SW480 (cell line): ENCODE measurements around the gene PIAS3.

Experiments used
- DNase-seq: peaks from one replicate; pipeline ENCODE4 v3.0.0-alpha.2; 2016; ENCODE audit warnings: low spot score

PIAS3 gene

GRCh38 chr1:145858901-145859490 is at the start of gene PIAS3:
PIAS3 (minus strand) TSS chr1:145859081; CDS start chr1:145858990, 91 bp downstream.
- peak; percentile 88 for DNase-seq

DNA sequence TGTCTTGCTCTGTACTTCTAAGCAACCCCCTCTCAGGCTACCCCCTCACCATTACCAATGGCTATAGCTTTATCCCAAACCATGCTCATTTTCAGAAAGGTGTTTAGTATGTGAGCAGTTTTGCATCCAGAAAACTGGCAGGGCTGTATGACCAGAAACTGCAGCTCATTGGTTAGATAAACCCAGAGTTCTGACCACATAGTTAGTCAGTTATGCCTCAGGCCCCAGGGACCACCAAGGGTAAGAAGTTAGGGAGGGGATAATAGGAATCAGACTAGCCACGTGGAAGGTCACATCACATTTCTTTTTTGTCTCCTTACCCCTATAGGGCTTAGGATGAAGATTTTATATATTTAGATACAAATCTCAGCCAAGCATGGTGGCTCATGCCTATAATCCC is 49.8 kb upstream of the PIAS3 start:
- DNase-seq = no peak

DNA sequence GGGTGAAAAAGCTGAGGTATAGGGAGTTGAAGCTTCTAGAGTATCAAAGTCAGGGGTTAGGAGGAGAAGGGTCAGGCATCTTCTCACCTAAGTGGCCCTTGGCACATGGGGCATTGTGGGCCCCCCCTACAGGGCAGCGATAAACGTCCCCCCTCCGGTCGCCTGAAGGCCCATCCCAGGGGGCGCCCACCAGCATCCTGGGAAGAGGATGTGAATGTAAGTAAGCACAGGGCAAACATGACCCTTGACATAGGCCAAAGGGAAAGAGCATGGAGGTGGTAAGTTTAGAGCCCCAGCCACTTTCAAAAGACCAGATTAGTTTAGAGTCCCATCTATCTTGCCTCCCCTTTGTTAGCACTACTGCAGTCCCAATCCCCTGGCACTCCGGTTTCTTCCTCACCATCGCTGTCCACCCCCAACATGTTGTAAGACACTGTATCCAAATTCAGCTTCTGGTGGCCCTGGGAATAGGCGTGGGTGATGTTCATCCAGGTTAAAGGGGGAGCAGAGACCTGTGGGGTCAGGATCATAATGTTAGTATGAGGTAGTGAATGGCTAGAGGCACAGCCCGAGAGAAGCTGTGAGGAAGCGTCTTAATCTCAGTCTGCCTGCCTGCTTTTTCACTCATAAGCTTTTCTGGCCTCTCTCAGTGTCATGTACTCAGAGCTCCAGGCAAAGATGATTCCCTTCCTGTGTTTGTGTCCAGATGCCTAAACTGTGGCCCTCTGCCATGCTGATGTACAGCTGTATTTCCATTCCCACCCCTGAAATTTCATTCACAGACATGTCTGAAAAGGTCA is 48.3 kb upstream of the PIAS3 start:
- DNase-seq = no peak

- DNase-seq = no peak
Observed at GRCh38 chr1:145901312-145902021, 42.6 kb upstream of the PIAS3 start.

GRCh38 chr1:145898756-145899155 is 39.9 kb upstream of the PIAS3 start:
- no peak for DNase-seq

DNA sequence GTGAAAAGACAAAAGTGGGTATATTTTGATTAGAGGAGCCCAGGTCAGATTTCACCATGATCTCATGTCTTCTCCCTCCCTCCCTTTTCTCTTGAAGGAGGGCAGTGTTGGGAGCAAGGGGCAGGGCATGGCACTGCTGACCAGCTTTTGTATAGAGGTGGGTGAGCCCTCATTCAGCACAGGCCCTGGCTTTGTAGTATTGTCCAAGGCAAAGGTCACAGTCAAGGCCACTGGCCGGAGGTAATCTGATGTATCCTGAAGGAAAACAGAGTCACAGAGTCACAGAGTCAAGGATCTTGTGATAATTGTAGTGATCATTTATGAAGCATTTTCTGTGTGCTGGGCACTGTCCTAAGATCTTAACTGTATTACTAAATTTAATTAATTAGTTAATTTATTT is 39.1 kb upstream of the PIAS3 start:
- DNase-seq = no peak

GRCh38 chr1:145895471-145895870 is 36.6 kb upstream of the PIAS3 start:
- no peak for DNase-seq

- DNase-seq = no peak
Observed at GRCh38 chr1:145893306-145894055, 34.6 kb upstream of the PIAS3 start.

GRCh38 chr1:145892486-145893087 is 33.7 kb upstream of the PIAS3 start:
- DNase-seq = no peak

- peak; percentile 97 for DNase-seq
Observed at GRCh38 chr1:145891587-145892485, 33.0 kb upstream of the PIAS3 start.

- no peak for DNase-seq
Observed at GRCh38 chr1:145891143-145891542, 32.3 kb upstream of the PIAS3 start.

DNA sequence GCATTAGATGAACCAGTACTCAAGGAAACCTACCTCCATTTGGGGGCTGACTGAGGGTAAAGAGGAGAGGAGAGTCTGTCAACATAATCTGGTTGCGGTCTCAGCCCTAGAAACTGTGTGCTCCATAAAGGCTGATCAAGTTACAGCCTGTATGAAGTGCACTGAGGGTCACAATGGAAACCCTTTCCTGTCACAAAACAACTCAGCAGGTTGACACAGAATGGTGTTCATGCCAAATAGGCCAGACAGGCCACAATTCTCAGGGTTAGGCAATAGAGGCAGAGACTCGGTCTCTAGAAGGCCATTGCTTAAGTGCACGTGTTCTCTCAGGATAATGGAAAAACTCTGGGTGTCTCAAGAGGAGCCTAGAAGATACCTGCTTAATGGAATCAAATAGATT is 30.8 kb upstream of the PIAS3 start:
- no peak for DNase-seq

DNA sequence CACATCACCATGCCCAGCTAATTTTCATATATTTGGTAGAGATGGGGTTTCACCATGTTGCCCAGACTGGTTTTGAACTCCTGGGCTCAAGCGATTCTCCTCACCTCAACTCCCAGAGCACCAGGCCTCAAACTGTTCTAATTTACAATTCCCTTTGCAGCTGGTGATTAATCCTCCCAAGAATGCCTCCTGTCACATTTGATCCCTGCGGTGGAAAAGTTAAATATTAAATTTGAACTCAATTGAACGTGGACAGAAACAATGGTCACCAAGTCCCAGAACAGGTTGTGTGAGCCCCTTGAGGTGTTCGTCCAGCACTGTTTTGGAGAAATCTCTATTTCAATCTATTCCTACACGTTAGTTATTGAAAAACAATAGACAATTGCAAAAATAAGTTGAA is 28.8 kb upstream of the PIAS3 start:
- DNase-seq = peak; percentile 32

DNA sequence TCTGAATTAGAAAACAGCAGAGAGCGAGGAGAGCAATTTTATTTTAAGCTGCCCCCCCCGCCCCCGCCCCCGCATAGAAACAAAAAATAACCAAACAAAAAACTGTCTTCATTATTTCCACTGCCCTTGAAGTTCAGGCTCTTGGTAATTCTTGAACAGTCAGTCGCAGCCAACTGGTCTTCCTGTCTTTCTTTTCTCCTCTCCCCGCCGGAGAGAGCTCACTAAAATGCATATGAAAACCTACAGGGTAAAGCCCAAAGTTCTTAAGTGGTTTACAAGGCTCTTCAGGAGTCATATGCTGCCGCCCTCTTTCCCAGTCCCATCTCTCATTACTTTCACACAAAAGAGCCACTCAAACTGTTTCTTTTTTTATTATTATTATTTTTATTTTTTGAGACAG is 27.9 kb upstream of the PIAS3 start:
- DNase-seq = no peak

DNA sequence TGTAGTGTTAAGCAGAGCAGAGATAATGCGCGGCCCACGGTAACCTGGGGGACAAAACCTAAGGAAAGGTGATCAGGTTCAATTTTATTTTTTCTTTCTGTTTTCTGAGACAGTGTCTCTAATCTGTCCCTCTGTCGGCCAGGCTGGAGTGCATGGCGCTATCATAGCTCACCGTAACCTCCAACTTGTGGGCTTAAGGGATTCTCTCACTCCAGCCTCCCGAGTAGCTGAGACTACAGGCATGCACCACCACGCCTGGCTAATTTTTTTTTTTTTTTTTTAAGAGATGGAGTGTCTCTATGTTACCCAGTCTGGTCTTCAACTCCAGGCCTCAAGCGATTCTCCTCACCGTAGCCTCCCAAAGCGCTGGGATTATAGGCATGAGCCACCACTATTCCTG is 27.5 kb upstream of the PIAS3 start:
- DNase-seq = no peak

DNA sequence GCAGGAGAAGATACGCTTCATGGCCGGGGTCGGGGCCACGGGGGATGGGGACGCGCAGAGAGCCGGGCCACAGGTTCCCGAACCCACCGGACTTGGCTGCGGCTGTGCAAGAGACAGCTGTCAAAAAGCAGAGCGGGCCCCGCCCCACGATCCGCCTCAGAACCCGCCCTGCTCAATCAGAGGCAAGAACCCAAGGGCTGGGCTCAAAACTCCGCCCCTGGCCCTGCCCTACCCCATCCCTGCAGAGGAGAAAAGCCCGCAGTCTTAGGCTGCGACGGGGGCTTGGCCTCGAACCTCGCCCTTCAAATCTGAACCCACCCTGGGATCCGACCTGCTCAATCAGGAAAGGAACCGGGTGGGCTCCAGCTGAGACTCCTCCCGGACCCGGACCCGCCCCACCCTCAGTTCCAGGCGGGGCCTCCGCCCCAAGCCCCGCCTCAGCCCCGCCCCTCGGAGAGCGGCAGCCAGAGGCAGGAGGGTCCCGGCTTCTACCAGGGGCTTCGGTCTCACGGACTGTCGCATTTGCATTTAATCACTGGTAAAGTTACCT is 26.9 kb upstream of the PIAS3 start, which contains the start of gene ANKRD35:
Gene ANKRD35, minus strand, starts transcription at position 129 of the 550 bp plus-strand sequence. Its CDS starts 108 bp downstream, at position 21.
- peak; percentile 61 for DNase-seq

DNA sequence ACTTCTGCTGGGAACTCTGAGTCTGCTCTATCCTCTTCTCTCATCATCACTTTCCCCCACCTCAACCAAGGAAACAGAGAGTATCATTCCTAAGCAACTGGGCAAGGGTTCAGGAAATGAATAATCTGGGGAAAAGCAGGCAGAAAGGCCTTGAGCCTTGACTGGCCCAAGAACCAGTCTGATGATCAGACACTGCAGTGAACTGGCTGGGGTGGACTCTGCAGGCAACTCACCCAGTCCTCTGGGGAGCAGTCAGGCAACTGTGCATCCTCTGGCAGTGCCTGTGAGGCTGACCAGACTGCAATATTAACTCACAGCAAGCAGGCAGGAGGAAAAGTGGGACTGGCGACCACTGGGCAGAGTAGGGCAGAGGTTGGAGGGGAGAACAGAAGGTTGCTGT is 25.8 kb upstream of the PIAS3 start:
- no peak for DNase-seq

DNA sequence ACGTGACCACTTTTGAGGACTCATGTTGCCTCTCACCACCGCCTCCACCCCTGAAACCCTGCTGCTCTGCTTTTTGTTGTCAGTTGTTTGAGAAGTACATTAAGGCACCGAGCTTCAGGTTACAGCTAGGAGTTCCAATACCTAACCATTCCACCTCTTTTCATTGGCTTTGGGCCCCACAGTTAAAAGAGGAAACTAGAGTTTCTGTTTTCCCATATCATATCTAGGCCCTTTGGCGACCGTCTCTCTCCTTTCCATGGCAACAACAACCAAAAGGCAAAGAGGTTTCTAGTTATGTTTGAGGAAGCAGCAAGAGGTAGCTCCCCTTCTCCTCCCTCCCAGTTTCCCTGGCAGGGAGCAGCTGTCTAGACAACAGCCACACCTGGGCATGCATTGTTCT is 20.9 kb upstream of the PIAS3 start:
- DNase-seq = peak; percentile 13

DNA sequence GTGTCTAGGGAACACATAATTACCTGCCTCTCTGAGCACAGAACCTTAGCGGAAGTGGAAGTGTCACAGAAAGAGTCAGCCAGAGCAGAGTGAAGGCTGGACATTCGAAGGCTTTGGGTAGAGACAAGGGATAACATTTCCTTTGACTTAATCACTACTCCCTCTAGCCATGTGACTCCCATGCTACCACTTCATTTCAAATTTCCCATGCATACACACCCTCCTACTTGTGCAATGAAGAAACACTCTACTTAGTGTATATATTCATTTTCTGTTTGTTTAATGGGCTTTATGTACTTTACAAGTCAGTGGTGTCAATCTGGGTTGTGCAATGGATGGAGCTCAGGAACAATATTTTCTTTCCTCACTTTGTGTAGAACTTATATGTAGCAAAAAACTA is 19.8 kb upstream of the PIAS3 start:
- no peak for DNase-seq

- peak; percentile 14 for DNase-seq
Observed at GRCh38 chr1:145877923-145878486, 19.1 kb upstream of the PIAS3 start.
